NCI-H2029 (cell line): Measurements from ENCODE around the gene KCNG2.
"Not testable (repeated sequence)": the region's sequence is repeated elsewhere in the genome, so short reads cannot be mapped to it uniquely, and the experiment has no call there.

Experiments
- DNase-seq: peaks from one replicate; lab custom pipeline; 2025; lab: John Stamatoyannopoulos, UW

Gene KCNG2

GRCh38 chr18:79853303-79853992 is 55.7 kb downstream of the KCNG2 start:
- DNase-seq: no peak

- no peak for DNase-seq
Observed at GRCh38 chr18:79853993-79854364, 56.2 kb downstream of the KCNG2 start.

- DNase-seq: no peak
Observed at GRCh38 chr18:79855147-79855933, 57.6 kb downstream of the KCNG2 start.

GRCh38 chr18:79856119-79857007 is 58.6 kb downstream of the KCNG2 start:
- DNase-seq: no peak

- no peak for DNase-seq
Observed at GRCh38 chr18:79857082-79857671, 59.4 kb downstream of the KCNG2 start.

GRCh38 chr18:79859314-79859713 is 61.6 kb downstream of the KCNG2 start:
- no peak for DNase-seq

GRCh38 chr18:79861687-79862086 is 63.9 kb downstream of the KCNG2 start:
- no peak for DNase-seq

GRCh38 chr18:79862562-79862961 is 64.8 kb downstream of the KCNG2 start:
- DNase-seq: no peak

GRCh38 chr18:79863161-79864005 is 65.6 kb downstream of the KCNG2 start:
- no peak for DNase-seq

GRCh38 chr18:79864006-79864725 is 66.4 kb downstream of the KCNG2 start:
- no peak for DNase-seq

- not testable (repeated sequence) for DNase-seq
Observed at GRCh38 chr18:79864955-79865354, 67.2 kb downstream of the KCNG2 start.

GRCh38 chr18:79865951-79866350 is 68.2 kb downstream of the KCNG2 start:
- not testable (repeated sequence) for DNase-seq

GRCh38 chr18:79866889-79867574 is 69.3 kb downstream of the KCNG2 start:
- DNase-seq: no peak

GRCh38 chr18:79867666-79868065 is 69.9 kb downstream of the KCNG2 start:
- DNase-seq: no peak

- DNase-seq: no peak
Observed at GRCh38 chr18:79868168-79868784, 70.5 kb downstream of the KCNG2 start.

- DNase-seq: no peak
Observed at GRCh38 chr18:79868811-79869541, 71.2 kb downstream of the KCNG2 start.

GRCh38 chr18:79869591-79870300 is 72.0 kb downstream of the KCNG2 start:
- DNase-seq: no peak
